Measurements from ENCODE around the gene DOP1A.

Gene DOP1A

DNA sequence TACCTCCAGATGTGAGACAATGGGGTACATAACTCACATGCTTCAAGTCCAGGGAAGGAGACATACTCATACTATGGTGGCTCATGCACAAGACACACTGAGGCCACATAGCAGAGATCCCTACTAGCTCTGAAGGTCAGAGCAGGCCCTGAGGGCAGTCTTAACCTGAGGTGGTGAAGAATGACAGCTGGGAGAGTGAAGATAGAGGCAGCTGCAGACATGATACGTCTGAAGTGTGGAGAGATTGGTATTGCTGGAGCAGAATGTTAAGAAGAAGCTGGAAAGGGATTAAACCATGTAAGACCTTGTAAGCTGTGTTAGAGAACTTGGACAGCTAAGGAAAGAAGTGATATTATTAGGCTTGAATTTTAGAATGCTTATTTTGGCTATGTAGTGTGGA, 92.7 kb downstream of the DOP1A start:
- Histone ChIP-seq H3K9ac (ENCODE audit: low read length) (no peak overlapping the region), H3K27ac (ENCODE audit: low read depth, low read length) (no peak overlapping the region), H3K9me2 (replicated peaks; ENCODE audit: insufficient read depth, low read length) (no peaks in the 10 kb centered on the region), H3K36me3 (ENCODE audit: low read length) (peaks cover 45% of the 10 kb centered on the region; the same call in 1 of the 2 replicates), H3K27me3 (ENCODE audit: low read length) (no peaks in the 10 kb centered on the region), H3K4me2 (ENCODE audit: low read depth, low read length, poor library complexity, severe bottlenecking) (no peak overlapping the region), H2AFZ (ENCODE audit: low read depth, low read length, severe bottlenecking) (no peak overlapping the region), H3K79me2 (ENCODE audit: insufficient read depth, low read length) (no peaks in the 10 kb centered on the region), H3K9me3 (ENCODE audit: insufficient read depth, low read length) (no peaks in the 10 kb centered on the region), H3K4me3 (ENCODE audit: insufficient read depth, low read length, poor library complexity, severe bottlenecking) (no peak overlapping the region), H4K20me1 (ENCODE audit: low read depth, low read length) (no peaks in the 10 kb centered on the region), H3F3A (ENCODE audit: insufficient read depth) (no peaks in the 10 kb centered on the region)
- TF ChIP-seq CTCF (IDR thresholded peaks at IDR 0.05; ENCODE audit: insufficient read depth, low read length, poor library complexity, severe bottlenecking) (no peak), EZH2phosphoT487 (conservative IDR thresholded peaks at IDR 0.05; ENCODE audit: low read length) (no peak)

- TF ChIP-seq EZH2phosphoT487 (conservative IDR thresholded peaks at IDR 0.05; ENCODE audit: low read length) (no peak), CTCF (IDR thresholded peaks at IDR 0.05; ENCODE audit: insufficient read depth, low read length, poor library complexity, severe bottlenecking) (no peak)
- no peak overlapping the region for H3K9ac ChIP-seq (ENCODE audit: low read length)
- H4K20me1 ChIP-seq (ENCODE audit: low read depth, low read length) = no peaks in the 10 kb centered on the region
- no peaks in the 10 kb centered on the region for H3K9me3 ChIP-seq (ENCODE audit: insufficient read depth, low read length)
- no peaks in the 10 kb centered on the region for H3K9me2 ChIP-seq (replicated peaks; ENCODE audit: insufficient read depth, low read length)
- H3F3A ChIP-seq (ENCODE audit: insufficient read depth) = 0 out of 2 replicates have a peak, but pooled peaks cover 3% of the 10 kb centered on the region
- no peak overlapping the region for H2AFZ ChIP-seq (ENCODE audit: low read depth, low read length, severe bottlenecking)
- no peak overlapping the region for H3K4me3 ChIP-seq (ENCODE audit: insufficient read depth, low read length, poor library complexity, severe bottlenecking)
- H3K4me2 ChIP-seq (ENCODE audit: low read depth, low read length, poor library complexity, severe bottlenecking) = no peak overlapping the region
- H3K27ac ChIP-seq (ENCODE audit: low read depth, low read length) = no peak overlapping the region
- no peaks in the 10 kb centered on the region for H3K79me2 ChIP-seq (ENCODE audit: insufficient read depth, low read length)
- H3K27me3 ChIP-seq (ENCODE audit: low read length) = no peaks in the 10 kb centered on the region
- peaks cover 64% of the 10 kb centered on the region for H3K36me3 ChIP-seq (ENCODE audit: low read length)
These were observed 100.3 kb downstream of the DOP1A start for GRCh38 chr6:83167726-83168278.

DNA sequence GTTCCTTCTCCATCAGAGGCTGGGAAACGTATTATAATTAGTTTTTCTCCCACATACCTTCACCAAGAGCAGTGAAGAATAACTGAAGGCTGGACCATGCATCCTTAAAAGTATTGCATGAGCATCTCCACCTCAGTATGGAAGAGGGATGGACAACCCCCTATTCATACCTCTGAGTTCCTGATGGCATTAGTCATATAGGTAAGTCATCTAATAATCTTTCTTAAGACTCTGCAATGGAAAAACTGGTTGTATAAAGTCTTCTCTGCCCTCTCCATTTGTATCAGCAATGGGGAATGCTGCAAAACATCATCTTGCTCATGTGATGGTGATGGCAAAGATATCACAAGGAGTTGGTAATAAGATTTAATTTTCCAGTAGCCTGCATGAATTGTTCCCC, 101.1 kb downstream of the DOP1A start:
- TF ChIP-seq CTCF (IDR thresholded peaks at IDR 0.05; ENCODE audit: insufficient read depth, low read length, poor library complexity, severe bottlenecking) = no peak
- TF ChIP-seq EZH2phosphoT487 (conservative IDR thresholded peaks at IDR 0.05; ENCODE audit: low read length) = no peak
- no peak overlapping the region for H2AFZ ChIP-seq (ENCODE audit: low read depth, low read length, severe bottlenecking)
- H3K9ac ChIP-seq (ENCODE audit: low read length) = no peak overlapping the region
- H3K36me3 ChIP-seq (ENCODE audit: low read length) = peaks cover 58% of the 10 kb centered on the region
- no peak overlapping the region for H3K4me2 ChIP-seq (ENCODE audit: low read depth, low read length, poor library complexity, severe bottlenecking)
- no peaks in the 10 kb centered on the region for H3K27me3 ChIP-seq (ENCODE audit: low read length)
- no peak overlapping the region for H3K4me3 ChIP-seq (ENCODE audit: insufficient read depth, low read length, poor library complexity, severe bottlenecking)
- H4K20me1 ChIP-seq (ENCODE audit: low read depth, low read length) = no peaks in the 10 kb centered on the region
- H3K79me2 ChIP-seq (ENCODE audit: insufficient read depth, low read length) = no peaks in the 10 kb centered on the region
- H3F3A ChIP-seq (ENCODE audit: insufficient read depth) = 0 out of 2 replicates have a peak, but pooled peaks cover 3% of the 10 kb centered on the region
- no peaks in the 10 kb centered on the region for H3K9me3 ChIP-seq (ENCODE audit: insufficient read depth, low read length)
- H3K27ac ChIP-seq (ENCODE audit: low read depth, low read length) = no peak overlapping the region
- H3K9me2 ChIP-seq (replicated peaks; ENCODE audit: insufficient read depth, low read length) = no peaks in the 10 kb centered on the region
